NT2/D1 (cell line): ENCODE results near the gene HYPK.

Experiments used
- SUZ12 ChIP-seq: IDR thresholded peaks from 2 replicates; pipeline ENCODE4 v1.6.1; 2011; ENCODE audit not compliant: insufficient read length, insufficient read depth; ENCODE audit errors: extremely low read depth
- ZNF274 ChIP-seq: IDR thresholded peaks from 2 replicates; pipeline ENCODE4 v1.6.1; 2011; ENCODE audit warnings: mild to moderate bottlenecking, low read depth, low read length

- TF ChIP-seq SUZ12 (no peak), ZNF274 (no peak)
These were observed 6.8 kb upstream of the HYPK start for GRCh38 chr15:43793647-43794046.
